CD4-positive, alpha-beta T cell treated with Interferon gamma for 1 hour (primary cell): ENCODE data around the gene DAAM2.

Experiments used
- DNase-seq: peaks from one replicate; pipeline ENCODE4 v3.0.0-alpha.2; 2020

DAAM2 gene

DNA sequence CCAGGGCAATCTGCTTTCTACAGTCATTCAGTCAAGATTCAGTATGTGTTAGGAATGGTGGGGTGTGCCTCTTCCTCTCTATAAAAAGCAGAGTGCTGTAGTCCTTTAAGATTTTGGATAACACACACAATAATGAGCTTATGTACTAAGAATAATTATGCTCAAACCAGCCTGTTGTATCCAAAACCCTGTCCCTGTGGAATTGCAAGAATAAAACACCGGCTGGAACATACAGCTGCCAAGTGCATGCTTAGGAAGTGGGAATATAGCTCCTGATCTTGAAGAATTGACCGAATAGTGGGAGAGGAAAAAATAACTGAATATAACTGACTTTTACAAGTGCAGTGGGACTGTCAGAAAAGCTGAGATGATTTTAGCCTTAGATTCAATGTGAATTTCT, 143.1 kb downstream of the DAAM2 start:
- no peak for DNase-seq

DNA sequence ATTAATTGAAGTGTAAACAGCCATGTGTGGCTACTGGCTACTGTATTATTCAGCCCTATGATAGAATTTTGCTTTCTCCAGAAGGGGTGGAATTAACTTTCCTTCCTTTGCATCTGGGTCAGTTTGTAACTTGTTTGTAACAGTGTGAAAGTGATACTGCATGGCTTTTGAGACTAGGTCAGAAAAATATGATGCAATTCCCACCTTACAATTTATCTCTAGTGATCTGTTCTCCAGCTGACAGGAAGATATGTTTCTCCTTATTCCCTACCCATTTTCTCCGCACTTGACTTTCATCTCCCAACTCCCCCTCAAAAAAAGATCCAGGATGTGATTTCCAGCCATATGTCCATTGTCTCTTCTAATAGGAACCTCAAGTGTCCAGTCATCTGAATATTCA, 144.7 kb downstream of the DAAM2 start:
- no peak for DNase-seq

DNA sequence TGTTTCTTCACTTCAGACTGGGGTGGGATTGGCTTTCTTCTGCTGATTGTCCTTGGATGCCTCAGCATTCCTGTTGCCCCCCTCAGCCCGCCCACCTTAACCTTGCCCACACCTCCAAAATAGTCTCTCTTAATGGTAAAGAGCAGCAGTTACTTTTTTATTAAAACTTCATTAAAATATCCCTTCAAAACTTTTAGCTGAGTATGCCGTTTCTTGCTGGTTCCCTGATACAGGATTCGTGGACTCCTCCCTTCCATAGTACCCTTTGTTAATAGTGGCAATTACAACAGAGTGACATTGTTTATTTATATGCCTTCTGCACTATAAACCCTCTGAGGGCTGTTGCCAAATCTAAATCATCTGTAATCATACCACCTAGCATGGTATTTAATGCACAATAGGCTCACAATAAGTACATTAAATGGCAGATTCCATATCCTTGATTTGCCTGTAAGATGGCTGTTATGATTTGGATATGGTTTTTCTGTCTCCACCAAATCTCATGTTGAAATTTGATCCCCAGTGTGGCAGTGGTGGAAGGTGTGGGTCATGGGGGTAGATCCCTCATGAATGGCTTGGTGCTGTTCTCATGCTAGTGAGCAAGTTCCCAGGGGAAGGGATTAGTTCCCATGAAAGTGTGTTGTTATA, 145.6 kb downstream of the DAAM2 start:
- DNase-seq, result no peak

DNA sequence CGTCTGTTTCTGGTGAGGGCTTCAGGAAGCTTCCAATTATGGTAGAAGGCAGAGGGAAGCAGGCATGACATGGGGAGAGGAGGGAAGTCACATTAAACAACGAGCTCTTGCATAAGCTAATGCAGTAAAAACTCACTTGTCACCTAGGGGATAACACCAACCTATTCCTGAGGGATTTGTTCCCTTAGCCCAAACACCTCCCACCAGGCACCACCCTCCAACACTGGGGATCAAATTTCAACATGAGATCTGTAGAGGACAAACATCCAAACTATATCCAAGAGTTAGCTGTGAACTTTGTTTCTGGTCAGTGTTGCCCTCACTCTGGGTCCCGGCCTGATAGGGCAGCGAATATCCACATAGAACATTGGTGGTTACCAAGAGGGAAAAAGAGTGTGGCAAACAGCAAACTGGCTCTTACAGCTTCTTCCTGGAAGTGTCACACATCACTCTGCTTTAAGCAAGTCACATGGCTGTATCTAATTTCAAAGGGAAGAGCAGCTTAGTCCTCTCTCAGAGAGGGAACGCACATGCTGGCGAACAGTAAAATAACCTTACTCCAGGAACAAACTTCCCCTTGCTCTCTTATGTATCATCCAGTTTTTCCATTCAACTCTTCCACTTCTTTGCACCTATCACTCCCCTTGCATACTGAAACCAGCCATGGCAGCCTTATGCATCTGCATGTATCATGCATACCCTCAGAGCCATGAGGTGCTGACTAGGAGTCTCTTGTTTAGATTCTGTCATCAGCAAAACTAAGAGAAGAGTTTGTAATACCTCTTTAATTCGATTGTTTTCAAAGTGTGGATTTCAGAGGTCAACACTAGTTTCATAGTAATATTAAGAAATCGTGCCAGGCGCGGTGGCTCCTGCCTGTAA, 146.8 kb downstream of the DAAM2 start:
- DNase-seq, result no peak

DNA sequence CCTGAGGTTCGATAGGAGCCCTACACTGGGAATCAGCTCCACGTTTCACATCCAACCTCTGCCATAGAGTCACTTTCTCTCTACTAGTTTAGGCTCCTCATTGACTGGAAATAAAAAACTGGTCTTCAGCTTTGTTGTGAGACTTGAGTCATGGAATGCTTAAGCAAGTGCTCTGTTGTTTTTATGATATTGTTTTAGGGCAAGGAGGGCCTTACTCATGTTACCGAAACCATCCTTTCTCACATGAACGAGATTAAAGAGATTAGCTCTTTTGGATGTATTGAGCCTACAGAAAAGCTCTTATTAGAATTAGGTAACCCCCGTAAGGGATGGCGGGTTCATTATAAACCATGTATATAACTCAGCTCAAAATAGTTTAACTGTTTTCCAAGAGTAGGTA, 149.0 kb downstream of the DAAM2 start:
- DNase-seq, result no peak

DNA sequence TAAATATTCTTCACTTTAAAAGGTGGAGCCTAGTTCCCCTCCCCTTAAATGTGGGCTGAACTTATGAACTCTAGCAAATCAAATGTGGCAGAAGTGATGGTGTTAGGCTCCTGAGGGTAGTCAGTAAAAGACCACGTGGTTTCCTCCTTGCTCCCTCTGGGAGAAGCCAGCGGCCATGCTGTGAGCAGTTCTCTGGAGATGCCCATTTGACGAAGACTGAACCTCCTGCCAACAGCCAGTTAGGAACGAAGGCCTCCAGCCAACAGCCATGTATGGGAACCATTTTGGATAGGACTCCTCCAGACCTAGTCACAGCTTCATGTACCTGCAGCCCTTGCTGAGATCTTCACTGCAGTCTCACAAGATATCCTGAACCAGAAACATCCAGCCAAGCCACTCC, 149.6 kb downstream of the DAAM2 start:
- DNase-seq, result no peak

DNA sequence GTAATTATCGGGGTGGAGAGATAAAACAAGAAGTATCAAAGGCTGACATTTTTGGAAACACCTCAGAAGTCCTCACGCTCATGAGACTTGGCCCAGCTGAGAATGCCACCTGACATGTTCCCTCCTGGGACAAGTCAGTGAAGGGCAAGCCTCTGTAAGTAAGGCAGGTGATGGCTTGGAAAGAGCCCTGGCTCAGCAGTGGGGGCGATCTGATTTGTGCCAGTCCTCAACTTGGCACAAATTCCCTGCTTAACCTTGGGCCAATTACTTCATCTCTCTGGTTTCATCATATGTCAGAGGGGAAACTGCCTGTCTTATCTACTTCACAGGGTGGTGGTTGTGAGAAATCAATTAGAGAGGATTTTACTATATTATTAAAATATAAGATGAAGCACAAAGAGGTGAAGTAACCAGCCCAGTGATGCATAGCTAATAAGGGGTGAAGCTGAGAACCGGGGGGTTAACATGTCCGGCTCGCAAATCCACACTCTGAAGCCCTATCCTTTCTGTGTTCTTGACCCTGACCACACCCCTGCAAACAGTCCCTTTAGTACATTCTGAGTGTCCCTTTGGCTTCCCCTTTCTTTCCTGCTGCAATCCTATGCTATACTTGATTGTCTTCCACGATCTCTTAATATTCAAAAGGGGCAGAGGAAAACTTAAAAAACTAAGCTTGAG, 150.9 kb downstream of the DAAM2 start:
- no peak for DNase-seq

DNA sequence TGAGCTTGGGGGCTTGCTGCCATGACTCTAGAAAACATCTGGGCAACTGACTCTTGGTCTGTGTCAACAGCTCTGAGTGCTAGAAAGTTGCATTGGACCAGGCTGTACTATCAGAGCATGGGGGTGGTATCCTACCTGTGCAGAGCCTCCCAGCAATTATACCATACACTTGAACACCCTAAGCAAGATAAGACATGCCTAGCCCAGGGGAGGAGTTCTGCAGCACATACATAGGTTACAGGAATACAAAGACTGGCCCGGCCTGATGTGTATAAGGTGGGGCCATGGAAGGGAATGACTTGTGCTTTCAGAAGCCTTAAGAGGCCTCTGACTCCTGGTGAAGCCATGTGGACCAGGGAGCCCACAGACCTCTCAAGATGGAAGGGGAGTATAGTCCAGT, 153.4 kb downstream of the DAAM2 start:
- DNase-seq, result no peak

DNA sequence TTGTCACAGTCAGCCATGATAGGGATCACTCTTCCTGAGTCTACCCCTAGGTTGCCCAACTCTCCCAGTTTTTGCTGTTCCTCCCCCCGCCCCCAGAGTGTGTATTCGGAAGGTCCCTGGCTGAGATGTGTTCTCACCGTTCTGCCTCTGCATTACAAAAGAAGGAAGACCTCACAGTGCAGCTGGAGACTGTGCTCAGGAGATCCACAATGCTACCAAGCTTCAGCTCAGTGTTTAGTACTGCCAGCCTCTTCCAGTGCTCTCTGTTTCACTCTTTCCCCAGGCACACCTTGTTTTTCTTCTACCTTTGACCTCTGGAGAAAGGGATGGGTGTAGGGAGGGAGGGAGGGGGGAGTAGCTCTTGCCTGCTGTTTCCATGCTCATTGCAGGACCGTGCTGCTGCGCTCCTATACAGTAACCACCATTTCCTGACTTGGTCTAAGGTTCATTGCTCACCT, 155.5 kb downstream of the DAAM2 start:
- no peak for DNase-seq

DNA sequence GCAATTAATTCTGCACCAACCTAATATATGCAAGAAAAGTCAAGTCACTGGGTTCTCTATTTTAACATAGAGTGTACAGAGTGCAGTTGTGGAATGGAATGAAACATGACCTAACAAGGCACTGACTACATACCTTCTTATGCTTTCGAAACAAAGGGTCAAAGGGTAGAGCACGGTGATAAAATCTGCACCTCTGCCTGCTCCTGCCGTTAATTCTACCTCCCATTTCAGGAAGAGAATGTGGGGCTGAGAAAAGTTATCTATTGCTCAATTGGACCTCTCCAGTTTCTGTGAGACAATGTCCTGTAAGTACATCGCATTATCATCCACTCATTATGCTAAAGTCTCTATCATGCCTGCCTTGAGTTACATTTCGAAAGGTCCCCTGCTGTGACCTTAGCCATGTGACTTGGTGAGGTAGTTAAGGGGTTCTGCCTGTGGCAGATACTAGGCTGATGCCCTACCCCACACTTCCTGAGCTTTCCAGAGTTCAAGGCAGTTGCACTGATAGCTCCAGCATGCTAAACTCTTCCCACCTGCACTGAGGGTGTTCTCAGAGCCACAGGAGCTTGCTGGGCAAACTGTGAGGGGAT, 156.1 kb downstream of the DAAM2 start:
- DNase-seq, result no peak

DNA sequence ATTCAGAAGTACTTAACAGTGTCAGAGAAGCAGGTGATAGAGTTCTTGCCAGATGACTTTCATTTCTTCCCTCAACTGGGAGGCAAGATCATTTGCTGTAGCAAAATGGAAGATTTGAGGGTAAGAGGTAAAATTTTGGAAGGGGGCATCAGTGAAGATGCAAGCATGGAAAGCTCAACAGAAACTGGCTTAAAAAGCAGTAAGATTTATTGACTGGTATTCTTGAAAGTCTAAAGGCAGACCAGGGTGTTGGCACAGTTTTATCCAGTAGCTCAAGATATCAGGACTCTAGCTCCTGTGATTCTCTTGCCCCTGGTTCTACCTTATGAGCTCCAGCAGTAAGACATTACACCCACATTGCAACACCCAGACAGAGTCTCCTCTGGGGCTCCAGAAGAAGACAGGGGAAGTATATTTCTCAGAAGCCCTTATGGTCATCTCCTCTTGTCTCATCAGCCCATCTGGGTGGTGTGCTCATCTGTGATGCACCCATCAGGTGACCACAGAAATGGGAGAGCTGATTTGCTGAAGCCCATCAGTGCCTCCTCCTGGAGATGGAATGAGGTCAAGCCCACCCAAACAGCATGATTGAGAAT, 158.0 kb downstream of the DAAM2 start:
- no peak for DNase-seq

DNA sequence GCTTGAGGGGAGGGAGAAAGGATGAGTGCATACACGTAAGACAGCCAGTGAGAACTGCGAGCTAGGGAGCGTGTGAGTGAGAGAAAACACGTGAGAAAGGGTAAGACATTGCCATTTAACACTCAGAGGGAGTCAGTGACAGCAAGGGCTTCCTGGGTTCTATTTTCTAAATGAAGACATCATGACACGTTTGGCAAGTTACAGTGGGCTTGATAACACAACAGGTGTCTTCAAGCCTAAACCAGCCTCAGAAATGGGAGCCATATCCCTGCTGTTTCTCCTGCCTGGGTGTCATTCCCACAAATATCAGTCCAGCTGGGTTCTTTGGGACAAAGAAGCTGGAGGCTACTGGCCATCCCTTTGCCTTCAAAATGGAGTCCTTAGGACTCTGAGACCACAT, 159.0 kb downstream of the DAAM2 start:
- no peak for DNase-seq

DNA sequence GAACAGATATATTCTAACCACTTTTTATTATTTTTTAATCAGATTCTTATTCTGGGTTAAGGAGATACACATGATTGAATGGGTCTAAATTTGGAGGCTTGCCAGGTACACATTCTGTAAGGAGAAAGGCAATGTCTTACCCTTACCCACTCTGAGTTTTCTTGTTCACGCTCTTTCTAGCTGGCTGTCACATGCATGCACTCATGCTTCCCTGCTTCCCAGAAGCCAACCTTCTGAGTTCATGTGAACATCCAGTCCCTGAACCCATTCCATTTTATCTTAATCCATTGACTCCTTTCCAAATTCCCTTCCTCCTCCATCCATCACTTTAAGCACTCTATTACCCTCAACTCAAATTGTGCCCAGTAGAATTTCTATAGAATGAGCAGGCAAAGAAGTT, 159.5 kb downstream of the DAAM2 start:
- DNase-seq, result no peak

DNA sequence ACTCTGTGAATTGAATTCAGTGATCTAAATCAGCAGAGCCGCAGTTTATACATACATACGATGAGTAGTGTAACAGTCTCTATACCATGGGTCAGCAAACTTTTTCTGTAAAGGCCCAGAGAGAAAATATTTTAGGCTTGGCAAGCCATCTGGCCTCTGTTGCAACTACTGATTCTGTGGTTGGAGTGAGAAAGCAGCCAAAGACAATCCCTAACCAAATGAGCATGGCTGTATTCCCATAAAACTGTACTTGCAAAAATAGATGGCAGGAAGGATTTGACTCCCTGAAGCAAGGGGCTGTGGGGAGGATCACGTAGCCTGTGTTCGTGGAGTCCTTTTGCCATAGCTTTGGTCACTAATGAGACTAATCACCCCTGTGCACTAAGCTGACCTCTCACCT, 160.0 kb downstream of the DAAM2 start:
- no peak for DNase-seq

DNA sequence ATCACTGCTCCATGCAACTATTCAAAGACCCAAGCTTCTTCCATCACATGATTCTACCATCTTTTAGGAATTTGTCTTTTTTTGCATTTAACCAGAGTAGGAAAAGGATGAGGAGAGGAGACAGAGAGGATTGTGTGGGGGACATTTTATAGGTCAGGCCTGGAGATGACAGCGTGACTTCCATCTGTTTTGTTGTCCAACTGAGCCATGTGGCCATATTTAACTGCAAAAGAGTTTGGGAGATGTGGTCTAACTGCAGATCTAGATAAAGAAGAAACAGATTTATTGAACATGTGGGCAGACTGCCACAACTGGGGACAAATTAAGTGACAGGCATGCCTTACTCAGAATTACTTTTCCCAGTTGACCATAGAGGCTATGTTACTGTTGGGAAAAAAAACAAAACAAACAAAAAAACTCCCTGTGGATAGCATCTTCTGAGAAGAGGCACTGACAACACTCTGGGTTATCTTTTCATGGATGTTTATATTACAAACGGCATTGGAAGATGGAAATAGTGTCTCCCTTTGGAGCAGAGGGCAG, 161.0 kb downstream of the DAAM2 start:
- DNase-seq, result no peak
